Gastrocnemius medialis (tissue), 4 donors: ENCODE data around the gene ERI3.

Experiments
- CTCF ChIP-seq, 5 experiments: fragments of 450-650 bp in 3 of 5; fragments of 200-600 bp in 2 of 5; sonication (generic) in 2 of 5; IDR thresholded peaks in 4 of 5; conservative IDR thresholded peaks in 1 of 5; 1 replicate in 4 of 5; 2 replicates in 1 of 5; pipeline ENCODE4 v1.5.1; 2016 to 2019; ENCODE audit warnings: antibody characterized with exemption in 5 of 5, mild to moderate bottlenecking in 3 of 5, moderate library complexity in 3 of 5
- POLR2A ChIP-seq, 2 donors: fragments of 450-650 bp; IDR thresholded peaks; one replicate each; pipeline ENCODE4 v1.6.1; 2017; ENCODE audit warnings: antibody characterized with exemption in 2 of 2, mild to moderate bottlenecking in 2 of 2, moderate library complexity in 2 of 2

GRCh38 chr1:44292651-44293050, 62.4 kb downstream of the ERI3 start:
- no peak for TF ChIP-seq POLR2A (IDR thresholded peaks at IDR 0.05)
- TF ChIP-seq CTCF (IDR thresholded peaks at IDR 0.05 in 4 of 5, conservative IDR thresholded peaks at IDR 0.05 in 1 of 5): no peak
